Measurements from ENCODE around the gene RBM12. TPM values are rescaled to one million over a fixed set of nuclear protein-coding genes. Genes with fewer than 3 reads are reported as not detected.
"Not testable (repeated sequence)": the region's sequence is repeated elsewhere in the genome, so short reads cannot be mapped to it uniquely, and the experiment has no call there.

The RBM12 gene, protein sequence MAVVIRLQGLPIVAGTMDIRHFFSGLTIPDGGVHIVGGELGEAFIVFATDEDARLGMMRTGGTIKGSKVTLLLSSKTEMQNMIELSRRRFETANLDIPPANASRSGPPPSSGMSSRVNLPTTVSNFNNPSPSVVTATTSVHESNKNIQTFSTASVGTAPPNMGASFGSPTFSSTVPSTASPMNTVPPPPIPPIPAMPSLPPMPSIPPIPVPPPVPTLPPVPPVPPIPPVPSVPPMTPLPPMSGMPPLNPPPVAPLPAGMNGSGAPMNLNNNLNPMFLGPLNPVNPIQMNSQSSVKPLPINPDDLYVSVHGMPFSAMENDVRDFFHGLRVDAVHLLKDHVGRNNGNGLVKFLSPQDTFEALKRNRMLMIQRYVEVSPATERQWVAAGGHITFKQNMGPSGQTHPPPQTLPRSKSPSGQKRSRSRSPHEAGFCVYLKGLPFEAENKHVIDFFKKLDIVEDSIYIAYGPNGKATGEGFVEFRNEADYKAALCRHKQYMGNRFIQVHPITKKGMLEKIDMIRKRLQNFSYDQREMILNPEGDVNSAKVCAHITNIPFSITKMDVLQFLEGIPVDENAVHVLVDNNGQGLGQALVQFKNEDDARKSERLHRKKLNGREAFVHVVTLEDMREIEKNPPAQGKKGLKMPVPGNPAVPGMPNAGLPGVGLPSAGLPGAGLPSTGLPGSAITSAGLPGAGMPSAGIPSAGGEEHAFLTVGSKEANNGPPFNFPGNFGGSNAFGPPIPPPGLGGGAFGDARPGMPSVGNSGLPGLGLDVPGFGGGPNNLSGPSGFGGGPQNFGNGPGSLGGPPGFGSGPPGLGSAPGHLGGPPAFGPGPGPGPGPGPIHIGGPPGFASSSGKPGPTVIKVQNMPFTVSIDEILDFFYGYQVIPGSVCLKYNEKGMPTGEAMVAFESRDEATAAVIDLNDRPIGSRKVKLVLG
- polyA plus RNA-seq (ENCODE audit: insufficient read length in 12 of 12), result 100 to 1,000 TPM in 1 of 12 donors, 10 to 100 TPM in 10, not detected in 1; 48.7 to 122 (median 59.5) TPM
- long read RNA-seq, donor 1, full-length matches to known transcripts, result 47 of 47 reads
- long read RNA-seq, donor 1, partial matches to known transcripts, result 0 of 47 reads
- long read RNA-seq, donor 1, other reads (novel, unspliced or antisense), result 0 of 47 reads
- long read RNA-seq, donor 2, full-length matches to known transcripts, result 28 of 28 reads
- long read RNA-seq, donor 2, partial matches to known transcripts, result 0 of 28 reads
- long read RNA-seq, donor 2, other reads (novel, unspliced or antisense), result 0 of 28 reads
- long read RNA-seq, donor 3, full-length matches to known transcripts, result 18 of 25 reads
- long read RNA-seq, donor 3, partial matches to known transcripts, result 7 of 25 reads
- long read RNA-seq, donor 3, other reads (novel, unspliced or antisense), result 0 of 25 reads
- long read RNA-seq, donor 4, full-length matches to known transcripts, result 10 of 10 reads
- long read RNA-seq, donor 4, partial matches to known transcripts, result 0 of 10 reads
- long read RNA-seq, donor 4, other reads (novel, unspliced or antisense), result 0 of 10 reads
- long read RNA-seq, donor 5, full-length matches to known transcripts, result 48 of 56 reads
- long read RNA-seq, donor 5, partial matches to known transcripts, result 8 of 56 reads
- long read RNA-seq, donor 5, other reads (novel, unspliced or antisense), result 0 of 56 reads
- long read RNA-seq, donor 6, full-length matches to known transcripts, result 18 of 18 reads
- long read RNA-seq, donor 6, partial matches to known transcripts, result 0 of 18 reads
- long read RNA-seq, donor 6, other reads (novel, unspliced or antisense), result 0 of 18 reads
- long read RNA-seq, donor 7, full-length matches to known transcripts, result 15 of 23 reads
- long read RNA-seq, donor 7, partial matches to known transcripts, result 8 of 23 reads
- long read RNA-seq, donor 7, other reads (novel, unspliced or antisense), result 0 of 23 reads
- long read RNA-seq, donor 8, full-length matches to known transcripts, result 46 of 58 reads
- long read RNA-seq, donor 8, partial matches to known transcripts, result 12 of 58 reads
- long read RNA-seq, donor 8, other reads (novel, unspliced or antisense), result 0 of 58 reads
- long read RNA-seq, donor 9, full-length matches to known transcripts, result 40 of 40 reads
- long read RNA-seq, donor 9, partial matches to known transcripts, result 0 of 40 reads
- long read RNA-seq, donor 9, other reads (novel, unspliced or antisense), result 0 of 40 reads
- long read RNA-seq, donor 10, full-length matches to known transcripts, result 31 of 31 reads
- long read RNA-seq, donor 10, partial matches to known transcripts, result 0 of 31 reads
- long read RNA-seq, donor 10, other reads (novel, unspliced or antisense), result 0 of 31 reads
- long read RNA-seq, donor 11, full-length matches to known transcripts, result 48 of 57 reads
- long read RNA-seq, donor 11, partial matches to known transcripts, result 9 of 57 reads
- long read RNA-seq, donor 11, other reads (novel, unspliced or antisense), result 0 of 57 reads

DNA sequence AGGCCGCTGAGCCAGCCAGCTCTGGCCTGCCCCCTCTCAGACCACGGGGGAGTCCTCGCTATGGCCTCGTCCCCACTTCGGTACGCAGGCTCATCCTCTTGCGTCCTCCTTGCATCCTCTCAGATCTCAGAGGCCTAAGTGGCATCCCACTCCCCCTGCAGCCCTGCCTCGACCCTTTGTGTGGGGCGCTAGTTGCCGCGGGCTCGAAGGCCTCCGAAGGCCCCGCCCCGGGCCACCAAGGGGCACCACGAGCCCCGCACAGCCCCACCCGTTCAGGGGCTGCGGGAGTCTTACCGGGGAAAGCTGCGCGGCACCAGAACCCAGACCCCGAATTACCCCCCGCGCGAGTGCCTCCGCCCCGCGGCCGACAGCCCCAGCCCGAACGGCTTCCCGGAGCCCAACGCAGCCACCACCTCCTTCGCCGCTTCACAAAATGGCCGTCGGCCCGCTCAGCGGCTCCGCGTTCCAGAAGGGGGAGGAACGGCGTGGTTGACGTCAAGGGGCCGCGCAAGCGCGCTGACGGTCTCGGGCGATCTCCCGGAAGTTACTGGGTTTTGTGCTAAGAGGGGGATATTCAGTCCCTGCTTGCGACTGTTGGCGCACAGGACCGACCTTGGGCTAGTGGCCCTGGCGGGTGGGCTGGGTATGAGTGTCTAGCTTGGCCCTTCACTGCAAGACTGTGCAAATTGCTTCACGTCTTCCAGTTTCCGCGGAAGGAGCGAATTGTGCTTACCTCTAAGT, at the start of gene RBM12, which contains the start of gene CPNE1:
TSS of gene RBM12 (minus strand) at position 435 of the 741 bp plus-strand sequence. CDS start 9,578 bp downstream, outside the sequence.
TSS of gene CPNE1 (minus strand) at position 435 of the 741 bp plus-strand sequence. CDS start 31,977 bp downstream, outside the sequence.
- peak; percentile 96 for DNase-seq

DNA sequence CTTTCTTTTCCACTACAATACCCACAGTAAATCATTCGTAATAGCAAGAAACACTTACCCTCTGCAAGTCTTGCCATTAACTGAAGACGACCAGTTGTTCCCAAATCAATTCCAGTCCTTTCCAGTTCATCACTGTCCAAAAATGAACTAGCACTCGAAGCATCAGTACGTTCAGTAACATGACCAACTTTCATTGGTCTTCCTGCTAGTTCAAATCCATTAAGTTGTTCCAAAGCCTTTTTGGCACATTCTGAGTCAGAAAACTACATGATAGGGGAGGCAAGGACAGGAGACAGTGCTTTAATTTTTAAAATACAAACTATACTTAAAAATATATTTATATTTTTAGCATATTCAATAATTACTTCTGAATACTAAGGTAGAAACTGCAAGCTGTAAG, 49.4 kb upstream of the RBM12 start:
- DNase-seq, result no peak

DNA sequence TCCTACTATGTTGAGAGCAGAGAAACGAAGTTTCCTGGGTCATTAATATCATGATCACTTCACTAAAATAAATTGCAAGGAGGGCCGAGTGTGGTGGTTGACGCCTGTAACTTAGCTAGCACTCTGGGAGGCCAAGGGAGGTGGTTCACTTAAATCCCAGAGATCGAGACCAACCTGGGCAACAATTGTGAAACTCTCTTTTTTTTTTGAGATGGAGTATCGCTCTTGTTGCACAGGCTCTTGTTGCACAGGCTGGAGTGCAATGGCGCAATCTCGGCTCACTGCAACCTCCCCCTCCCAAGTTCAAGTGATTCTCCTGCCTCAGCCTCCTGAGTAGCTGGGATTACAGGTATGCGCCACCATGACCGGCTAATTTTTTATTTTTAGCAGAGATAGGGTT, 48.4 kb upstream of the RBM12 start:
- not testable (repeated sequence) for DNase-seq

DNA sequence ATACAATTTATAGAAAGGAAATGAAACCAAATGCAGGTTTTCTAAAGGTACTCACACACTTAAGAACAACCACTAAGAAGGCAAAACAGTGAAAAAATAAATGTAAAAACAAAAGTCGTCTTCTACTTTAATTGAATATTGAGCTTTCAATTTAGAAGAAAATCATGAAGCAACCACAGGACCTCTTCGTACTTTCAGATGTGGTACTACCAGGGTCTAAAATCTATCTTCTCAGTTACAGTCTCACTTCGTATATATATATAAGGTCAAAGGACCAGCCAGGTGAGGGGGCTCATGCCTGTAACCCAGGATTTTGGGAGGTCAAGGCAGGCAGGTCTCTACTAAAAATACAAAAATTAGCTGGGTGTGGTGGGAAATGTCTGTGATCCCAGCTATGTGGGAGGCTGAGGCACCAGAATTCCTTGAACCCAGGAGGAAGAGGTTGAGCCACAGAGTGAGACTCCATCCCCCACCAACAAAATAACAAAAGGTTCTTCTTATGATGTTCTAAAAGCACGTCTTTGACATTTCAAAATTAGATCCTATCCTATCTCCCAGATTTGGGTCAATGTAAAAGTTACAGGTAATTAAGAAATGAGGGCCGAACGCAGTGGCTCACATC, 47.0 kb upstream of the RBM12 start:
- no peak for DNase-seq

DNA sequence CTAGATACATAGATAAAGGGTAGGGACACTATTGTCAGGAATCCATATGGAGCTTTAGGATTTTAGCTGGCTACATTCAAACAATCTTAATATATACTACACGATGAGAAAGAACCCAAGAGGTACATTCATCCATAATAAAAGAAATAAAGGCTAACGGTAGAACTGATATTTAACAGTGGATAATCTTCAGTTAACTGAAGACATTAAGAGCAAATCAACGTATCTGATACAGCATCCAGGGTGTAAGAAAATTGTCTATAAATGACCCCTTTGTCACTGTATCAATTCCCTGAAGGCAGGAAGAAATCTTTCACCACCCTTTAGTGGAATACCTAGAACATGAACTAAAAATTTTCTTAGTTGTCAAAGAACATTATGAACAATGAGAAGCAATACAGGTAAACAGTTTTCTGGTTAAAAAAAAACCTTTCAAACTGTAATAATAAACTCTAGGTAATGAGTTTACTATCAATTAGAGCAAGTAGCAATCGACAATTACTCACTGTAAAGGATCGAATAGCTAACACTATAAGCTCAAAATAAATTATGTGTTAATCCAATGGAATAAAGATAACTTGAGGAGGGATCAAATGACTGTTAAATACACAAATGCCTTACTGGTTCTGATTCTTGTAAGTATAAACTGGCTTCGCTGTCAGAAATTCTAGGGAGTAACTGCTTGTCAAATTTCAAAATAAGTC, 46.3 kb upstream of the RBM12 start:
- DNase-seq, result no peak

DNA sequence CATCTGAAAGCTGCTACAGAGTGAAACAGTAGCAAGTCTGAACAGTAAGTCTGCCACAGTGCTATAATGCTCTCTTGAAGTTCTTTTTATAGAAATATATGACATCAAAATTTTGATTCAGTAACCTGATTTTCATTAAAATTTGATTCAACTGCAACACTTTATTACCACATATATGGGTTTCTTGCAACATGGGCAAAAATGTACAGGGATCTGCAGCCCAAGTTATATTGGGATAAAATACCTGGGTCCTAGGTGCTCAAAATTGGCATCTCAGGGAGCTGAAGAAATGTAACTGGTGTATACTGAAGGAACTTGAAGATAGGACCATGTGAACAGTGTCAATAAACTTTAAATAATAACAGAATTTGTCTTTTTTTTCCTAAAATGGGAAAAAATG, 45.3 kb upstream of the RBM12 start:
- no peak for DNase-seq

DNA sequence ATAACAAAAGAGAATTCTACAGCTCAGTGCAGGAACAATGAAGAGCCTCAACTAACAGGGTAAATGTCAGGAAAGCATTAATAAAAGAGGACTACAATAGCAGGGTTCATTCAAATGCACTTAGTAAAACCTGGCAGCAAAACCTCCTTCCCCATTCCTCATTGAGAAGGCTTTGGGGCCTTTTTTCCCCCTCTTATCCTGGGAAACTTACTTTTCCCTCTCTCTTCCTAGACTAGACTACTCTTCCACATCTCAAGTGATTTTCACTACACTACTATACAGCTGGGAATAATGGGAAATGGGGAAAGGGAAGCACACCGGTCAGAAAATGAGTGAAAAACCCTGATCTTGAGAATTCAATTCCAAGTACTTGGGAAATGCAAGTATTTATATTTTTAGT, 44.6 kb upstream of the RBM12 start:
- DNase-seq, result no peak

DNA sequence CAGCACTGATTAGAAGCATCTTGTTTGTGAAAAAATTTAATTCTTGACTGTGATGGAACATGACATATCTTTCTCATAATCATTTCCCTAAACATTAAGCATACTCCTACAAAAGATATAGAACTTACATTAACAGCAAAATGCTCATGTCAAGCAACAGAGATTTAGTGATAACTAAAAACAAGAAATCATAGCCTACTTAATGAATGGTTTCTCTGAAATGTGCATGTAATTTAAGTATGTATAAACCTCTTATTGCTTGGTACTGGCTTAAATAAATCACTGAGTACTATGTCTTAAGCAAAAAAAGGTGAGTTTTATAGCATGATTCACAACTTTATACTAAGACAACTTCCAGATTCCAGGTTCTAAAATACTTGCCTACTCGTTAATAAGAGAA, 43.8 kb upstream of the RBM12 start:
- no peak for DNase-seq

DNA sequence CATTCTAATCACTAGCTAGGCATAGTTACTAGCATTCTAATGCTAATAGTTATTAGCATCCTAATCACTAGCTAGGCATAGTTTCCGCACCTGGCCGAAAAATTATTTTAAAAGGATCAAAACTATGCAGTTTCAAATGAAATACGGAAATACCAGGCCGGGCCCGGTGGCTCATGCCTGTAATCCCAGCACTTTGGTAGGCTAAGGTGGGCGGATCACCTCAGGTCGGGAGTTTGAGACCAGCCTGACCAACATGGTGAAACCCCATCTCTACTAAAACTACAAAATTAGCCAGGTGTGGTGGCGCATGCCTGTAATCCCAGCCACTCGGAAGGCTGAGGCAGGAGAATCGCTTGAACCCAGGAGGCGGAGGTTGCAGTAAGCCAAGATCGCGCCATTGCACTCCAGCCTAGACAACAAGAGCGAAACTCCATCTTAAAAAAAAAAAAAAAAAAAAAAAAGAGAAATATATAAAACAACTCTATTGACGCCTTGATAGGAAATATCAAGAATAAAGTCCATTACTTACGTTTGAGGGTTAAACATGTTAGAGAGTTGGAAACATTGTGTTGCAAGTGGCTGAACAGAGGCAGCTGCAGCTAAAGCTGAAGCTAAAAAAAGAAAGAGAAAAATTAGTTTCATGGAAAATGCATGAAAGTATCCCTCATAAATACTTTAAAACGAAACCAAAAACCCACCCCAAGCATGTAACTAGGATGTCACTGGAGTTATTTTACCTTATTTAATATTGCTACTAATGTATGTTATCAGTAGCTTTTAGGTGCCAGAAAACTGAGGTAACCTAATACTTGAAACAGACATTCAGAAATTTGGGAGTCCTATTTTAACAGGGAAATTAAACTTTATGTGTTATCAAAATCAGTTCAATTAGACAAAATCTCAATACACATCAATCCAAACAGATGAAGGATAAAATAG, 42.2 kb upstream of the RBM12 start:
- not testable (repeated sequence) for DNase-seq

DNA sequence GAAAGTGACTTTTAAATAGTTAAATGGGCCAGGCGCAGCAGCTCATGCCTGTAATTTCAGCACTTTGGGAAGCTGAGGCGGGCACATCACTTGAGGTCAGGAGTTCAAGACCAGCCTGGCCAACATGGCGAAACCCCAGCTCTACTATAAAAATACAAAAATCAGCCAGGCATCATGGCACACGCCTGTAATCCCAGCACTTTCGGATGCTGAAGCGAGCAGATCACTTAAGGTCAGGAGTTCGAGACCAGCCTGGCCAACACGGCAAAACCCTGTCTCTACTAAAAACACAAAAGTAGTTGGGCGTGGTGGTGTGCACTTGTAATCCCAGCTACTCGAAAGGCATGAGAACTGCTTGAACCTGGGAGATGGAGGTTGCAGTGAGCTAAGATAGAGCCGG, 41.2 kb upstream of the RBM12 start:
- DNase-seq, result not testable (repeated sequence)

DNA sequence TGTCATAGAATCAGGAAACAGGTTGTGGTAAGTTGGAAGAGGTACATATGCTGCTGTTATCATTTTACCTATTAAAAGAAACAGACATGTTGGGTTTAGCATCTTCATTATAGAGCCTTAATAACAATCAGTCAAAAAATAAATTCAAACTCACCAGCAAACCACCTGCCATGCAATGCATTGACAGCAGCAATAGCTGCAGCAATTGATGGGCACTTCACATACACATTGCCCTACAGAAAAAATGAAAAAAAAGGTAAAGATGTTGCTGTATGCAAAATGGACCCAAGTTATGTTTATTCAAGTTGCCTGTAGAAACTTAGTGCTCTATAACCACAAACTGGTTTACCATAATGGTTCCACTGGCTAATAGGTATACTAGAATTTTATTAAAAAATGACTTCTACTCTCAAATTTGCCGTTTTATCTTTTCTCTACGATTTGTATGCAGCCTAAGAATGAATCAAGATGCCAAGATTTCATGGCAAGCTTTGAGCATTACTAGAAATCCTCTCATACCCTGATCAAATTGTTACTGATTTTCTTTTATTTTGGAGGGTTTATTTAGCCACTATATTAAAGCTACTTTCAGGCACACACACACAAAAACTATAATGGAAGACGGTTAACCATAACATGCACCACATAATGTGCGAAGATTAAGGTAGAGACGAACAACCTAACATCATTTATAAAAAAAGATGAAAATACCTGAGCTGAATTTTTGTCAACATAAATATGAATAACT, 40.0 kb upstream of the RBM12 start:
- DNase-seq, result no peak

DNA sequence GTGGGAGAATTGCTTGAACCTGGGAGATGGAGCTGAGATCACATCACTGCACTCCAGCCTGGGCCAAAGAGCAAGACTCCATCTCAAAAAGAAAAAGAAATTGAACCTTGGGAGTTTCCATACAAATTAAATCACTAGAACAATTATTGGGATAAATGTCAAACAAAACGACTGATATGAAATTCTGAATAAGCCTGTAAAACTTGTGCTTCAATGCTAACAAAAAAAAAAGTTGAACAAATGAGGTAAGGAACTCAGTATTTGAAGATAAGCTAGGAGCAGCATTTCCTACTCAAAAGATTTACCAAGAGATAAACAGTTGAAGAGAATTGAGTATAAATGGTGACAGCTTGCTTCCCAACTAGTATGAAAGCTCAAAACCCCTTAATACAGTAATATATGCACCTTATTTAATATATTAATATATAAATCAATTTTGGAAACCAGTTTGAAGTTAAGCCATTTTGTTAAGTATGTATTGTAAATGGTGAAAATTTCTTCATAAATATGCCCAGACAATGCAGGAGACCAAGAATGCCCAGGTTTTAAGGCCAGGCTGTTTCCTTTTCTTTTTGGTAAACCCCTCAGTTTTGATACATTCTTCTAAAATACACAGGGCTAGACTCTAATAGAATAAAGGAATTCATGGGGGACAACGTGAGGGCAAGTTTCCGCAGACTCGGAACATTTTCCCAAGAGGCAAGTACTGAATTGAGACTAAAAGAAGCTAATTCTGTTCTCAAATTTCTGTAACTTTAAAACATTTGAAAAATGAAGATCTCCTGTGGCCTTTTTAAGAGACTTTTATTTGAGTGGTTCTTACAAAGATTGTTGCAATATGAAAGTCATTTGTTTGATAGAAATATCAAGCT, 38.4 kb upstream of the RBM12 start:
- no peak for DNase-seq

DNA sequence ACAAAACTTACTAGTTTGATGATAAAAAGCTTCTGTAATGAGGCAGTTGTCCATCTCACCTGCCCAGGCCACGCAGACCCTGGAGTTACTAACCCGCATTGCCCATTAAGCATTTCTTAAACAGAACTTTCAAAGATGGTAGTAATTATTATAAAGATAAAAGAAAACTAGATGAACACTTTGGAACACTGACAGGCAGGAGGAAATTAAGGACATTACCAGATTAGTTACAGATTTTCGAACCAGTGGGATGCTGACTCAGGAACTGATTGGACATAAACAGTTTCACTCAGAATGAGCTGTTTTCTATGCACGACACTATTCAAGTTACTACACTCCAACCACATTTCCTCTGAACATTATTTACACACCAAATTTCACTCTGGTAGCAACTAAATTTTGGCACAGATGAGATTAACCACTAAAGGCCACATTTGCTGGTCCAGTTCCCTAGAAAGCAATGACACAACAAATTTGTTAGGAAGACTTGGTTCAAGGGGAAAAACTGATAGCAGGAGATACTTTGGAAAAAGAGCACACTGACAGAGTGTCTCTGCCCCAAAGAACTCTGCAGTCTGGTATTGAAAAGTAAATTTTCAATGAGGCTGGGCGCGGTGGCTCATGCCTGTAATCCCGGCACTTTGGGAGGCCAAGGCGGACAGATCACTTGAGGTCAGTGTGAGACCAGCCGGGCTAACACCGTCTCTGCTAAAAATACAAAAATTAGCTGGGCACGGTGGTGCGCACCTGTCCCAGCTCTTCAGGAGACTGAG, 37.5 kb upstream of the RBM12 start:
- no peak for DNase-seq

Measured in muscle of arm (tissue), 14 donors.